Activated naive CD4-positive, alpha-beta T cell treated with anti-CD3 and anti-CD28 coated beads, Interleukin-2, amount 10 ng/mL, durations not matched to agents 5 hours and 36 hours (primary cell): Measurements from ENCODE around the gene RAB4B. TPM values are rescaled to one million over a fixed set of nuclear protein-coding genes. Genes with fewer than 3 reads are reported as not detected.

Experiments
- total RNA-seq, 2 experiments: library from RNA; stranded (reverse); gene quantifications; one replicate each; pipeline ENCODE4 v1.2.3, GENCODE V29; 2021

Gene RAB4B
- total RNA-seq, result 10 to 100 TPM; 63.0 to 65.0 TPM

GRCh38 chr19:40777937-40778705, at the start of gene RAB4B:
RAB4B (plus strand) TSS chr19:40778247; CDS start chr19:40778376, 129 bp downstream.

GRCh38 chr19:40750058-40750873, 27.8 kb upstream of the RAB4B start, which contains the start of gene ACTMAP:
ACTMAP (minus strand) TSS chr19:40750477; CDS start chr19:40749803, 674 bp downstream.

GRCh38 chr19:40750874-40751537, 27.0 kb upstream of the RAB4B start, which contains the start of gene SNRPA:
SNRPA (plus strand) TSS chr19:40751203; CDS start chr19:40751409, 206 bp downstream.

GRCh38 chr19:40774916-40775631, 3.0 kb upstream of the RAB4B start, which contains the start of gene MIA:
MIA (plus strand) TSS chr19:40775521; CDS start chr19:40775543, 22 bp downstream.

GRCh38 chr19:40798683-40799557, 20.9 kb downstream of the RAB4B start, which contains the start of gene EGLN2:
EGLN2 (plus strand) TSS chr19:40799191; CDS start chr19:40800573, 1,382 bp downstream.

Other genes starting within 250 kb of the RAB4B start
- gene SHKBP1, start 201.4 kb upstream of the RAB4B start, total RNA-seq, result 100 to 1,000 TPM; 110 to 119 TPM
- 10 to 100 TPM; 81.3 to 92.4 TPM for gene LTBP4, start 176.9 kb upstream of the RAB4B start, total RNA-seq
- 1 to 10 TPM; 5.3 to 6.7 TPM for gene NUMBL, start 87.6 kb upstream of the RAB4B start, total RNA-seq
- 10 to 100 TPM; 28.1 to 30.5 TPM for gene COQ8B, start 61.4 kb upstream of the RAB4B start, total RNA-seq
- 1 to 10 TPM; 5.6 TPM for gene ITPKC, start 61.1 kb upstream of the RAB4B start, total RNA-seq
- gene ACTMAP, start 27.8 kb upstream of the RAB4B start, total RNA-seq, result 10 to 100 TPM; 15.5 to 18.2 TPM
- gene SNRPA, start 27.0 kb upstream of the RAB4B start, total RNA-seq, result 100 to 1,000 TPM; 122 to 141 TPM
- gene MIA, start 2.7 kb upstream of the RAB4B start, total RNA-seq, result not detected
- 100 to 1,000 TPM; 152 to 158 TPM for gene EGLN2, start 20.9 kb downstream of the RAB4B start, total RNA-seq
- not detected for gene CYP2A6, start 72.2 kb downstream of the RAB4B start, total RNA-seq
- gene CYP2A7, start 104.0 kb downstream of the RAB4B start, total RNA-seq, result not detected
- not detected for gene CYP2B6, start 213.0 kb downstream of the RAB4B start, total RNA-seq